ENCODE results near the gene GPX3.

Gene GPX3

GRCh38 chr5:151020304-151021110 lies at the start of gene GPX3:
Gene GPX3, plus strand, starts transcription at chr5:151020591. Its CDS starts 64 bp downstream, at chr5:151020655.
- DNase-seq (ENCODE audit: low read depth) = no peak

- DNase-seq (ENCODE audit: low read depth) = no peak
Measured at GRCh38 chr5:150978590-150978989, 41.8 kb upstream of the GPX3 start.

GRCh38 chr5:150987746-150988145 lies 32.6 kb upstream of the GPX3 start:
- no peak for DNase-seq (ENCODE audit: low read depth)

GRCh38 chr5:150989695-150990094 lies 30.7 kb upstream of the GPX3 start:
- no peak for DNase-seq (ENCODE audit: low read depth)

- DNase-seq (ENCODE audit: low read depth) = no peak
Measured at GRCh38 chr5:150992705-150993104, 27.7 kb upstream of the GPX3 start.

GRCh38 chr5:150993422-150993821 lies 27.0 kb upstream of the GPX3 start:
- no peak for DNase-seq (ENCODE audit: low read depth)

GRCh38 chr5:150993826-150994412 lies 26.5 kb upstream of the GPX3 start:
- DNase-seq (ENCODE audit: low read depth) = no peak

- no peak for DNase-seq (ENCODE audit: low read depth)
Measured at GRCh38 chr5:150999704-151000442, 20.5 kb upstream of the GPX3 start.

GRCh38 chr5:151001436-151001835 lies 19.0 kb upstream of the GPX3 start:
- no peak for DNase-seq (ENCODE audit: low read depth)

GRCh38 chr5:151002250-151002649 lies 18.1 kb upstream of the GPX3 start:
- DNase-seq (ENCODE audit: low read depth) = no peak

- DNase-seq (ENCODE audit: low read depth) = no peak
Measured at GRCh38 chr5:151002681-151003502, 17.5 kb upstream of the GPX3 start.

GRCh38 chr5:151003503-151003860 lies 16.9 kb upstream of the GPX3 start:
- DNase-seq (ENCODE audit: low read depth) = no peak

GRCh38 chr5:151004499-151004898 lies 15.9 kb upstream of the GPX3 start:
- no peak for DNase-seq (ENCODE audit: low read depth)

GRCh38 chr5:151005187-151005949 lies 15.0 kb upstream of the GPX3 start:
- no peak for DNase-seq (ENCODE audit: low read depth)

- no peak for DNase-seq (ENCODE audit: low read depth)
Measured at GRCh38 chr5:151005950-151006576, 14.3 kb upstream of the GPX3 start.

GRCh38 chr5:151006704-151007334 lies 13.6 kb upstream of the GPX3 start:
- no peak for DNase-seq (ENCODE audit: low read depth)

- DNase-seq (ENCODE audit: low read depth) = no peak
Measured at GRCh38 chr5:151007430-151008209, 12.8 kb upstream of the GPX3 start.

GRCh38 chr5:151008210-151008491 lies 12.2 kb upstream of the GPX3 start:
- no peak for DNase-seq (ENCODE audit: low read depth)

GRCh38 chr5:151008906-151009305 lies 11.5 kb upstream of the GPX3 start:
- DNase-seq (ENCODE audit: low read depth) = no peak

- DNase-seq (ENCODE audit: low read depth) = no peak
Measured at GRCh38 chr5:151012862-151013261, 7.5 kb upstream of the GPX3 start.
